ENCODE data around the gene FAM185A.
"Not testable (repeated sequence)": the region's sequence is repeated elsewhere in the genome, so short reads cannot be mapped to it uniquely, and the experiment has no call there.

DNA sequence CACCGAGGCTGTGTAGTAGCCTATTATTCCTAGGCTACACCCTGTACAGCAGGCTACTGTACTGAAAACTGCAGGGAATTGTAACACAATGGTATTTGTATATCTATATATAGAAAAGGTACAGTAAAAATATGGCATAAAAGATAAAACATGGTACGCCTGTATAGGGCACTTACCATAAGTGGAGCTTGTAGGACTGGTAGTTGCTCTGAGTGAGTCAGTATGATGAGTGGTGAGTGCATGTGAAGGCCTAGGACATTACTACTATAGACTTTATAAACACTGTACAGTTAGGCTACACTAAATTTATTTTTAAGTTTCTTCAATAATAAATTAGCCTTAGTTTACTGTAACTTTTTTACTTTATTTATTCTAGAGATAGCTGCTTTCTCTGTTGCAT is 40.0 kb downstream of the FAM185A start:
- TF ChIP-seq EZH2phosphoT487 (IDR thresholded peaks at IDR 0.05; ENCODE audit: insufficient read depth, low read depth); EZH2 (IDR thresholded peaks at IDR 0.05; ENCODE audit: insufficient read depth, poor library complexity, severe bottlenecking): not testable (repeated sequence)
